HG03066 (cell line): ENCODE results near the gene TMEM132C.

Source experiments
- ATAC-seq: cut with Tn5 transposase; IDR thresholded peaks from one replicate; pipeline ENCODE4 v1.9.1; 2021; ENCODE audit warnings: low read depth; ENCODE audit not compliant: unreplicated experiment

Gene TMEM132C

GRCh38 chr12:128543971-128544370, 277.0 kb downstream of the TMEM132C start:
- ATAC-seq: no peak

GRCh38 chr12:128548949-128549348, 282.0 kb downstream of the TMEM132C start:
- no peak for ATAC-seq

GRCh38 chr12:128549601-128550218, 282.7 kb downstream of the TMEM132C start:
- no peak for ATAC-seq

GRCh38 chr12:128551266-128551665, 284.3 kb downstream of the TMEM132C start:
- ATAC-seq: no peak

DNA sequence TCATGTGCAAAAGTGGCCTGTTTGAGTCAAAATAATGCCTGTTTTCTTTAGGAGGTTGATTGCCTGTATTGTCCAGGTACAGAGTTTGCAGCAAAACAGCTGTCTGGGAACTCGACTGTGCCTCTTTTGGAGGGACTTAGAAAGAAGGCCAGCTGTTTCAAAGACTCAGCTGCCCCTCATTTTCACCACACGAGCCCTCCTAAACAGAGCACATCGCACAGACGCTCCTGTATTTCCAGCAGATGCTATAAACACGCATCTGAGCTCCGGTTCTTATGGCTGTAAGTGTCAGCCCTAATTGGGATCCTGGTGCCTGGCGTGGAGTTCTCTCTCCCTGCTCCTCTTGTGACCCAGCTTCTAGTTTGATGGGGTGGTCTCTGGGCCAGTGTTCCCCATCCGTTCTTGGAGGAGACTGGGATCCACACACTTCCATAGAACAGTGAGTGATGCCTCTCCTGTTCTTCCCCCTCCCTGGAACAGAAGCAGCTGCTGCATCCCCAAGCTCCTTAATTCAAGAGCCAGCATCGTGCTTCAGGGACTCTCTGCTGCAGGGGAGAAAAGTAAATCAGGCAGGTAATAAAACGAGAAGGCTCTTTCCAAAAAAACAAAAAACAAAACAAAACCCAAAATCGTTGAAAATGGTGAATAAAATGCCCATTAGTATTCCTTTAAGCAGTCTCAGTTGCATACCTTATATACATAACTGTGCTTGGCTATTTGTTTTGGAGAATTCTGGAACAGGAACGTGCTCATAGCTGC, 287.8 kb downstream of the TMEM132C start:
- ATAC-seq: no peak

GRCh38 chr12:128557231-128557630, 290.3 kb downstream of the TMEM132C start:
- ATAC-seq: no peak

GRCh38 chr12:128564956-128565355, 298.0 kb downstream of the TMEM132C start:
- no peak for ATAC-seq

GRCh38 chr12:128567730-128568129, 300.8 kb downstream of the TMEM132C start:
- no peak for ATAC-seq

DNA sequence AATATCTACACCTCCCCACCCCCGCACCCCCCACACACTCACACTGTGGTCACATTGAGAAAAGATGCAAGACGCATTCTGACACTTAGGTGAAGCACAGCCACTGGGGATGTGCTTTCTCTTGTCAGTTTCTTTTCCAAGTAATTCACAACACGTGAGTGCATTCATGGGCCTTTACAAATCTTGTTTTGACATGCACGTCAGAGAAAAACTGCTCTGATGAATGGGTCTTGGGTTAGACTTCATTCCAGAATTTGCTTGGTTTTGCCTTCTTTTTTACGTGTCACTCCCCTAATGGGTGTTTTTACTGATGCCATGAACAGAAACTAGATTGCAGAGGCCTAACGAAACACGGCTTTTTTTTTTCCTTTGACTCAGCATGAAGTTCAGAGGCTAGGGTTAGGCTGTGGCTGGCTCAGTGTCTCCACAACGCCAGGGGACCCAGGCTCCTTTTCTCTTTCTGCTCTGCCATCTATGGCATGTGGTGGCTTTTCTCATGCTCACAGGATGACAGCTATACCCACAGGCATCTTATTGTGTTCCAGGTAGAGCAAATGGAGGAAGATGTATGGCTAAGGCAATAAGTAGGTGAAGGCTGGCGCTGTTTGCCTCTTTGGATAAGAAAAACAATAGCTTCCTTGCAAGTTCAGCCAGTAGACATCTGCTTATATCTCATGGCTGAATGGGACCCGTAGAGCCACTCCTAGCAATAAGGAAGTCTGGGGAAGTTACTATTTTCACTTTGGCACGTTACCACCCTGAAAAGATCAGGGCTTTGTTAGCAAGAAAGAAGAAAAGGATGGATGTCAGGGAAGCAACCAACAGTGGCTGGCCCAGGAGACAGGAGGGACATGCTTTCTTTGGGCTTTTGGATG, 303.5 kb downstream of the TMEM132C start:
- peak; percentile 81 for ATAC-seq

- ATAC-seq: no peak
These were observed 305.2 kb downstream of the TMEM132C start for GRCh38 chr12:128571906-128572810.

DNA sequence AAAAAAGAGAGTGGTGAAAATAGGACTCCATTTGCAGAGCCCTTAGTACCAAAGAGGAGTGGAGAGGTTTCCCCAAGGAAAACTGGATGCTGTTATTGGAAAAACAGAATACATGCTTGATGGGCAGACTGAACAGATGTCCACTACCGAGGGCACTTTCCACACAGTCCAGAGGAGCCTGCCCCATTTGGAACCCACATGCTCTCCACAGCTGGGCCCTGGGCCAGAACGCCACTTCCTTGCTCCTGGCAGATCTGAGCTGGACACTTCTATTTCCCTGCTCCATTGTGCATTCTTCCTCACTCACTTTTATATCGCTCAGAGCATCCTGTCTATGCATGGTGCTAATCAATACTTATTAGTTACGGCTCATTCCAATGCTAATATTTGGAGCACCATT, 306.9 kb downstream of the TMEM132C start:
- ATAC-seq: no peak

GRCh38 chr12:128578045-128578444, 311.1 kb downstream of the TMEM132C start:
- no peak for ATAC-seq

DNA sequence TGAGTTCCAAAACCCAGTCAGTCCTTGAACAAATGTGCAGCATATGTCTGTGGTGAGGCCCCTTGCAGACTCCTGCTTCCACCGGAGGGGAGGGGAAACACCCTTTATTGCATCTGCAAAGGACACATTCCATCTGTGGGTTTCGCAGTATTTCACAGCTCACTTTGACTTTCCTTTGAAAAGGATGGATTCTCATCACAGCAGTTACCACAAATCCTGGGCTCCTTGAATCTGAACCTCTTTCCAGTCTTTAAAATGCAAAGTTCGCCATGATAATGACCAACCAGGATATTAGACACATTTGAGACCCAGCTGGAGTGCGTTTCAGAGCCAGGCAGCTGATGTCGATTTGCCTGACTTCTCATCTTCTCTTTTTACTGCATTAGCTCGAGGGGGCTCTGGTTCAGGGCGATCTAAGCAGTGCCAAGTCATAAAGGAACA, 314.4 kb downstream of the TMEM132C start:
- ATAC-seq: no peak

DNA sequence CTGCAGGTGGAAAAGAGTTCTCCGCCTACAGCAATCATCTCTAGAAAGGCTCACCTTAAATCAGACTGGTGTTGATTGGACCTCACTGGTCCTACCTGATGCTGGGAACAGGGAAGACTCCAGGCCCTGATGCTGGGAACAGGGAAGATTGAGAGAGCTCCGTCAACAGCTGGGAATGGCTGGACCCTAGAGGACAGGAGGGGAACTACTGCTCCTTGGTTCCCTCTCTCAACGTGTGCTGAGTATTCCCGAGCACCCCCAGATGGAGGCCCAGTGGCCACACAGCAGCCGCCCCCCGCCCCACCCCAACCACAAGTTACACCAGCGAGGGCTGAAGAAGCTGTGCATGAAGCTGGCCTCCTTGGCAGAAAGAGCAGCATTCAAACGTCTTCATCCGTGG, 316.5 kb downstream of the TMEM132C start:
- ATAC-seq: no peak

- ATAC-seq: no peak
These were observed 319.6 kb downstream of the TMEM132C start for GRCh38 chr12:128586451-128587029.

GRCh38 chr12:128587918-128588317, 320.9 kb downstream of the TMEM132C start:
- ATAC-seq: no peak

GRCh38 chr12:128592220-128592744, 325.3 kb downstream of the TMEM132C start:
- ATAC-seq: no peak

DNA sequence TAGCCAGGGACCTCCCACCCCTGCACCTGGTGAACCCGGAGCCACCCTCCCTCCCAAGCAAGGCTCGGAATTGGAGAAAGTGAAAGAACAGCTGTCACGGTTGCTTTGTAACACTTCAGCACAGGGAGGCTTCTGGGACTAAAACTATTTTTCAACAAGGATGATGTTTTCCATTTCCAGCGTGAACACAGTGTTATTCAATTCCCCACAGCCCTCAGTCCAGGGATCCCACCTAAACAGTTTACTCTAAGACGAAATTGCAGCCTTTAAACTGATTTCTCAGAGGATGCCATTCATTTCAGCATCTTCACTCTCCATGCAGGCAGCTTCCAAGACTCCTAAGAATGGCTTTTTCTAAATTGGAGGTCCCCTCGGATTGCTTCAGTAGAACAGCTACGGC, 327.6 kb downstream of the TMEM132C start:
- no peak for ATAC-seq

- ATAC-seq: no peak
These were observed 328.6 kb downstream of the TMEM132C start for GRCh38 chr12:128595609-128596008.

DNA sequence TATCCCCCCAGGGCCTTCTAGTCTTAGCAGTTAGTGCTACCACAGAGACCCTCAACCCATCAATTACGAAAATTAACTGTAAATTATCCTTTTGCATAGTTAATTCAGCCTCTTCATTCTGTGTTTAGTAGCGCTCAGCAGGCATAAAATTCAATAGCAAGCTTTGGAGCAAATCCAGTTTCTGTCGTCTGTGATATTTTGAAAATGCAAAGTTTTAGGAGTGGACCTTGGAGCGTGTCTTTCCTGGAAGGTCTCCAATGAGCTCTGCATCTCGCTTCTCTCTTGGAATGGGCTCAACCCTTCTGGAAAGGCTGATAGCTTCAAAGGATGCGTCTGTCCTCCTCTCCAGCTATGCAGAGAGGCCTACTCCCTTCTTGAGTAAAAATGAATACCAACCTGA, 333.9 kb downstream of the TMEM132C start:
- no peak for ATAC-seq
